LNCAP (cell line): ENCODE measurements around the gene AEBP2.

Source experiments
- CTCF ChIP-seq: fragments of 450-650 bp; IDR thresholded peaks from 2 replicates; pipeline ENCODE4 v1.5.1; 2017; ENCODE audit warnings: mild to moderate bottlenecking

The AEBP2 gene

GRCh38 chr12:19402743-19403431 is 36.4 kb upstream of the AEBP2 start:
- TF ChIP-seq CTCF = no peak

DNA sequence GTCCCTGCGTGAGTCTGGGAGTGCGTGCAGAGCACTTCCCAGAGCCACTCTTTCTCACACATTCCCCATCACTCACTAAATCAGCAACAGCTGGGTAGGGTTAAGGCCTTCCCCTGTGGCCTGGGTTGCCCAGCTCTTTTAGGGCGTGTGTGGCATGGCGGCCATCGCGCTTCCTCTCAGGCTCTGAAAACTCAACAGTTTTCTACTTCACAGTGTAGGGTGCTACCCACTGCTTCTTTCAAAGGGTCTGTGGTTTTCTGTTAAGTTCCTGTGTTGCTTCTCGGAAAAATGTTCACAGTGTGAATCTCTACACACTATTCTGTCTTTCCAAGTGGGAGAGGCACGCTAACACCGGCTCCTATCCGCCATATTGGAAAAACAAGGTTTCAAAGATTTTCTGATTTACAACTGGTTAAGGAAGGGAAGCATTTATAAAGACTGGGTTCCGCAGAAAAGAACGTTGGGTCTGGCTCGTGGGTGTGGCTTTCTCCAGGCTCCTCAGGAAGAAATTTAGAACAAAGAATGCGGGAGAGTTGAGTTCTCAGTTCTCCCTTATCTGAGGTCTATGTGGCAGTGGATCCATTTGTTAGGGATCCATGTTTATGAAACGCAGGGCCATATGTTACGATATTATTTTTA is 34.9 kb upstream of the AEBP2 start:
- no peak for TF ChIP-seq CTCF

DNA sequence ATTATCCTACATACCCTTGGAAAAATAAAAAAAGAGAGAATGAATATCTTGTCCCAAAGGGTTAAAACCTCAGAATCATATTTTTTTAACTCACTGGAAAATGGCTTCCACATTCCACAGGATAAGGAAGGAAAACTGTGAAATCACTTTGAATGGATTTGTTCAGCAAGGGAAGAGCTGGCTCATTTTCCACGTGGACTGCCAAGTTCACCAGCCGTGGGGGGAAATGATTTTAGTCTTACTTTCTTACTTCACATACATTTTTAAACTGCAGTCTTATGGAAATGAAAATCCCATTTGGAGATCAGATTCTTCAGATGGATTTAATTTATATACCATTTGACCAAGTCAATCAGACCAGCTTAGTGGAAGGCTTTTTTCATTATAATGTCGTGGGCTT is 29.9 kb upstream of the AEBP2 start:
- no peak for TF ChIP-seq CTCF

- no peak for TF ChIP-seq CTCF
Observed at GRCh38 chr12:19410211-19410610, 29.1 kb upstream of the AEBP2 start.

- no peak for TF ChIP-seq CTCF
Observed at GRCh38 chr12:19410629-19411185, 28.6 kb upstream of the AEBP2 start.

- TF ChIP-seq CTCF = no peak
Observed at GRCh38 chr12:19411234-19412204, 27.8 kb upstream of the AEBP2 start.

- TF ChIP-seq CTCF = no peak
Observed at GRCh38 chr12:19412844-19413243, 26.4 kb upstream of the AEBP2 start.
